ENCODE measurements around the gene YIPF5. TPM values are rescaled to one million over a fixed set of nuclear protein-coding genes. Genes with fewer than 3 reads are reported as not detected.

The YIPF5 gene
- total RNA-seq, 1 donor from 2014 or later: 46.4 TPM

- TF ChIP-seq CTCF (IDR thresholded peaks at IDR 0.05): no peak
- Histone ChIP-seq H3K4me3 (no peak overlapping the region), H3K27ac (no peak overlapping the region), H3K4me1 (no peaks in the 10 kb centered on the region), H3K36me3 (no peaks in the 10 kb centered on the region), H3K9me3 (no peaks in the 10 kb centered on the region), H3K27me3 (ENCODE audit: low read depth) (no peaks in the 10 kb centered on the region)
- no peak for DNase-seq
- no peak for ATAC-seq
- intact Hi-C loops (cut with DNase I): no loop called here
Observed at GRCh38 chr5:144134194-144134826, 36.1 kb downstream of the YIPF5 start.

GRCh38 chr5:144133050-144133633 is 37.3 kb downstream of the YIPF5 start:
- intact Hi-C loops (cut with DNase I): no loop called here
- no peak overlapping the region for H3K4me3 ChIP-seq
- no peak overlapping the region for H3K27ac ChIP-seq
- no peak for ATAC-seq
- no peaks in the 10 kb centered on the region for H3K36me3 ChIP-seq
- H3K9me3 ChIP-seq: no peaks in the 10 kb centered on the region
- H3K27me3 ChIP-seq (ENCODE audit: low read depth): no peaks in the 10 kb centered on the region
- no peaks in the 10 kb centered on the region for H3K4me1 ChIP-seq
- TF ChIP-seq CTCF (IDR thresholded peaks at IDR 0.05): no peak
- no peak for DNase-seq

DNA sequence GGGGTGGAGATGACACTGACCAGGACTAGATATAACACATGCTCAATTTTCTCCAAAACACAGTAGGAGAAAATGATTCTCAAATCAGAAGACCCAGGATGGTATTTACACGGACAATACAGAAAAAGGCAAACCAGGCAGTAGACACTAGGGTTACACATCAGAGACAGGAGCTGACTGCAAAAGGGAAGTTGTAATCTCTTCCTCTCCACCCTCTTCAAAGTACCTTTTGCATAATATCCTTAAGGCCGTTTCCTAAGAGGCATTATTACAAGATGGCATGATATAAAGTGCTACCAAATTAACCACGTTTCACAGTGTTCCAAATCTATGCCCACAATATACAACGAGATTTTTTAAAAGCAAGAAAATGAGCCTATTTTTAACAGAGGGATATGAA is 39.2 kb downstream of the YIPF5 start:
- Histone ChIP-seq H3K36me3 (no peaks in the 10 kb centered on the region), H3K27me3 (ENCODE audit: low read depth) (no peaks in the 10 kb centered on the region), H3K4me1 (no peaks in the 10 kb centered on the region), H3K9me3 (no peaks in the 10 kb centered on the region), H3K4me3 (no peak overlapping the region), H3K27ac (no peak overlapping the region)
- intact Hi-C loops (cut with DNase I): no loop called here
- DNase-seq: no peak
- peak; percentile 50 to 51 for ATAC-seq
- TF ChIP-seq CTCF (IDR thresholded peaks at IDR 0.05): no peak

DNA sequence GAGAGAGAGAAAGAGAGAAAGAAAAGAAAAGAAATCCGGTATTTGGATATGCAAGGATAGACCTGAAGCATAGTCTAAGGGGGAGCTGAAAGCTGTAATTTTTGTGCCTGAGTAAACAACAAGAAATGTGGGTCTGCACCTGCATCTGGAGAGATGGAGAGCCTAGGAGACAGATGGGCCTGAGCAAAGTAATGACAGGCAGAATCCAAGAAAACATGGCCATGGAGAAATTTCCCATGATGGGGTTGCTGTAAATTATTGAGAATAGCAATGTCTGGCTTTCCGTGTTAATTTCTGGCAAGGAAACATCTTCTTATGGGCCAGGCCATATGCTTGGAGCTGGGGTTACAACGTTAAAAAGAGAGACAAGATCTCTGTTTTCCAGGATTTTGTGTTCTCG is 40.2 kb downstream of the YIPF5 start:
- H3K4me3 ChIP-seq: no peak overlapping the region
- no peak overlapping the region for H3K27ac ChIP-seq
- DNase-seq (no peak), ATAC-seq (no peak)
- H3K27me3 ChIP-seq (ENCODE audit: low read depth): no peaks in the 10 kb centered on the region
- no peaks in the 10 kb centered on the region for H3K36me3 ChIP-seq
- intact Hi-C loops (cut with DNase I): no loop called here
- H3K4me1 ChIP-seq: no peaks in the 10 kb centered on the region
- TF ChIP-seq CTCF (IDR thresholded peaks at IDR 0.05): no peak
- H3K9me3 ChIP-seq: no peaks in the 10 kb centered on the region

DNA sequence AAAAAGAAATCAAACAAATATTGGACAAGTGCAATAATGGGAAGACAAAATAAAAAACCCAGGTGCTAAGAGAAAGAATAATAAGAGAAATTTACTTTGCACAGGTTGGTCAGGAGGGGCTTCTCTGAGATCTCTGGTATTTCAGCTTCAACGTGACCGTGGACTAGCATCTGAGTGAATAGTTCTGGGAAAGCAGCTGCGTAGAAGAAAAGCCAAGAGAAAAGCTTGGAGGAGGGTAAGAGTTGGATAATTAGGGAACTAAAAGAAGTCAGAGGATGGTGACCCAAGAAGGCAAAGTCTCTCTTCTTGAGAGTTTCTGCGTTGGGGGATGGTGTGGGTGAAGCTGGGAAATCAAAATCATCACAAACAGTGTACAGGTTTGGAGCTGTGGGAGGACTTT is 41.6 kb downstream of the YIPF5 start:
- H3K9me3 ChIP-seq: no peaks in the 10 kb centered on the region
- no peaks in the 10 kb centered on the region for H3K27me3 ChIP-seq (ENCODE audit: low read depth)
- no peak overlapping the region for H3K27ac ChIP-seq
- H3K36me3 ChIP-seq: no peaks in the 10 kb centered on the region
- H3K4me1 ChIP-seq: no peaks in the 10 kb centered on the region
- TF ChIP-seq CTCF (IDR thresholded peaks at IDR 0.05): no peak
- no peak for ATAC-seq
- intact Hi-C loops (cut with DNase I): no loop called here
- DNase-seq: no peak
- no peak overlapping the region for H3K4me3 ChIP-seq
